ENCODE data around the gene TRDN.
"Not testable (repeated sequence)": the region's sequence is repeated elsewhere in the genome, so short reads cannot be mapped to it uniquely, and the experiment has no call there.

The TRDN gene

GRCh38 chr6:123480986-123481385, 155.8 kb downstream of the TRDN start (continued):
- TF ChIP-seq ZNF26 (tag by site-specific recombination; IDR thresholded peaks at IDR 0.05), result no peak
- no peak for TF ChIP-seq ZIC2 (tag by site-specific recombination; IDR thresholded peaks at IDR 0.05)
- TF ChIP-seq ZNF416 (tag by site-specific recombination; IDR thresholded peaks at IDR 0.05), result no peak
- TF ChIP-seq ZNF19 (tag by site-specific recombination; IDR thresholded peaks at IDR 0.05; ENCODE audit: low read depth), result no peak
- no peak for TF ChIP-seq ZNF677 (tag by site-specific recombination; IDR thresholded peaks at IDR 0.05)
- TF ChIP-seq FEZF1 (tag by site-specific recombination; IDR thresholded peaks at IDR 0.05), result no peak
- no peak for TF ChIP-seq ZBTB11 (tag by site-specific recombination; conservative IDR thresholded peaks at IDR 0.05; ENCODE audit: low read depth)
- no peak for TF ChIP-seq ZNF626 (tag by site-specific recombination; IDR thresholded peaks at IDR 0.05)
- no peak for TF ChIP-seq ZNF623 (tag by site-specific recombination; IDR thresholded peaks at IDR 0.05)
- TF ChIP-seq ZNF530 (tag by site-specific recombination; IDR thresholded peaks at IDR 0.05; ENCODE audit: low read depth), result no peak
- no peak for TF ChIP-seq ZNF114 (tag by site-specific recombination; IDR thresholded peaks at IDR 0.05)
- no peak for TF ChIP-seq ZNF221 (tag by site-specific recombination; IDR thresholded peaks at IDR 0.05; ENCODE audit: borderline replicate concordance)

GRCh38 chr6:123472025-123472702, 164.6 kb downstream of the TRDN start:
- H3K9me3 ChIP-seq (ENCODE audit: control insufficient read depth, insufficient read depth, low read depth, low read length); CTCF ChIA-PET; H3K27ac ChIP-seq (ENCODE audit: extremely low read depth, low read depth, low read length); POLR2A ChIA-PET; H3K36me3 ChIP-seq (ENCODE audit: control insufficient read depth in 2 of 2, insufficient read depth in 1 of 2, low read length in 2 of 2); H3K4me3 ChIP-seq (ENCODE audit: low read depth, low read length); H3K4me1 ChIP-seq (ENCODE audit: control insufficient read depth, insufficient read depth, low read length): not testable (repeated sequence)

DNA sequence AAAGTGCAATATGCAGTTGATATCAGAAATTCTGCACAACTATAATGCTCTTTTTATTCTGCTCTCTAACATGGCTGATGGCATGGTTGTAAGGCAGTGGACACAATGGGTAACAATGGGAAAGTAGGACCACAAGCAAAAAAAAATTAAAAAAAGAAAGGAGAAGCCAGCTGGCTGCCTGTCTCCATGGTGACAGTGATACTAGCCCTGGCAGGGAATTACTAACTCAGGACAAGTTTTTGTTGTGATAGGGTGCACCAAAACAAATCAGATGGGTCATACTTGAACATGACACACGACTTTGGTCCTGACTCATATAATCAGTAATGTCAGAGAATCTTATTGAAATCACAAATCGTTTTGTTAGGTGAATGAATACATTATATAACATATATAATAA, 169.4 kb downstream of the TRDN start:
- CTCF ChIA-PET, result no interaction called here
- POLR2A ChIA-PET, result no interaction called here
- no peaks in the 10 kb centered on the region for H3K4me1 ChIP-seq (ENCODE audit: control insufficient read depth, insufficient read depth, low read length)
- no peak for TF ChIP-seq ZNF626 (tag by site-specific recombination; IDR thresholded peaks at IDR 0.05)
- TF ChIP-seq ZNF140 (tag by site-specific recombination; IDR thresholded peaks at IDR 0.05), result no peak
- TF ChIP-seq HOXD13 (CRISPR knock-in tag; IDR thresholded peaks at IDR 0.05; ENCODE audit: borderline replicate concordance), result no peak
- TF ChIP-seq AEBP2 (tag by site-specific recombination; IDR thresholded peaks at IDR 0.05; ENCODE audit: borderline replicate concordance), result no peak
- no peak for TF ChIP-seq ZNF324 (tag by site-specific recombination; IDR thresholded peaks at IDR 0.05)
- no peak for TF ChIP-seq PRDM6 (tag by site-specific recombination; IDR thresholded peaks at IDR 0.05)
- TF ChIP-seq ZNF843 (tag by site-specific recombination; IDR thresholded peaks at IDR 0.05), result no peak
- TF ChIP-seq ZBTB11 (tag by site-specific recombination; conservative IDR thresholded peaks at IDR 0.05; ENCODE audit: low read depth), result no peak
- no peak for TF ChIP-seq ZSCAN23 (tag by site-specific recombination; IDR thresholded peaks at IDR 0.05)
- TF ChIP-seq, protein P1, sequence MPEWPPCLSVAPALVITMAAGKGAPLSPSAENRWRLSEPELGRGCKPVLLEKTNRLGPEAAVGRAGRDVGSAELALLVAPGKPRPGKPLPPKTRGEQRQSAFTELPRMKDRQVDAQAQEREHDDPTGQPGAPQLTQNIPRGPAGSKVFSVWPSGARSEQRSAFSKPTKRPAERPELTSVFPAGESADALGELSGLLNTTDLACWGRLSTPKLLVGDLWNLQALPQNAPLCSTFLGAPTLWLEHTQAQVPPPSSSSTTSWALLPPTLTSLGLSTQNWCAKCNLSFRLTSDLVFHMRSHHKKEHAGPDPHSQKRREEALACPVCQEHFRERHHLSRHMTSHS (tag by site-specific recombination; IDR thresholded peaks at IDR 0.05), result no peak
- no peak for TF ChIP-seq ZNF433 (tag by site-specific recombination; IDR thresholded peaks at IDR 0.05; ENCODE audit: low read depth)

More for the DNA sequence above, 169.4 kb downstream of the TRDN start:
- no peaks in the 10 kb centered on the region for H3K9me3 ChIP-seq (ENCODE audit: control insufficient read depth, insufficient read depth, low read depth, low read length)
- H3K36me3 ChIP-seq (ENCODE audit: control insufficient read depth in 2 of 2, insufficient read depth in 1 of 2, low read length in 2 of 2), result no peaks in the 10 kb centered on the region
- no peak overlapping the region for H3K27ac ChIP-seq (ENCODE audit: extremely low read depth, low read depth, low read length)
- no peak overlapping the region for H3K4me3 ChIP-seq (ENCODE audit: low read depth, low read length)

All from HEK293 (cell line).